Fibroblast of mammary gland (primary cell): Measurements from ENCODE around the gene TSSC4.

Experiments used
- DNase-seq: peaks from one replicate; pipeline ENCODE4 v3.0.0-alpha.2; 2010; ENCODE audit warnings: low read depth
- H3K4me3 ChIP-seq: 2 replicates; pipeline ENCODE4 v1.5.1; 2011; ENCODE audit warnings: low read depth, mild to moderate bottlenecking, low read length, moderate library complexity; ENCODE audit not compliant: control insufficient read depth
- TF ChIP-seq, protein P1 (sequence below): conservative IDR thresholded peaks from 2 replicates; pipeline ENCODE4 v1.5.1; 2011; ENCODE audit warnings: low read depth, low read length, inconsistent platforms; ENCODE audit not compliant: control insufficient read depth, insufficient read depth

TSSC4 gene

GRCh38 chr11:2445746-2446551, 45.4 kb downstream of the TSSC4 start:
- H3K4me3 ChIP-seq, result no peak overlapping the region
- DNase-seq, result no peak
- TF ChIP-seq, protein P1, sequence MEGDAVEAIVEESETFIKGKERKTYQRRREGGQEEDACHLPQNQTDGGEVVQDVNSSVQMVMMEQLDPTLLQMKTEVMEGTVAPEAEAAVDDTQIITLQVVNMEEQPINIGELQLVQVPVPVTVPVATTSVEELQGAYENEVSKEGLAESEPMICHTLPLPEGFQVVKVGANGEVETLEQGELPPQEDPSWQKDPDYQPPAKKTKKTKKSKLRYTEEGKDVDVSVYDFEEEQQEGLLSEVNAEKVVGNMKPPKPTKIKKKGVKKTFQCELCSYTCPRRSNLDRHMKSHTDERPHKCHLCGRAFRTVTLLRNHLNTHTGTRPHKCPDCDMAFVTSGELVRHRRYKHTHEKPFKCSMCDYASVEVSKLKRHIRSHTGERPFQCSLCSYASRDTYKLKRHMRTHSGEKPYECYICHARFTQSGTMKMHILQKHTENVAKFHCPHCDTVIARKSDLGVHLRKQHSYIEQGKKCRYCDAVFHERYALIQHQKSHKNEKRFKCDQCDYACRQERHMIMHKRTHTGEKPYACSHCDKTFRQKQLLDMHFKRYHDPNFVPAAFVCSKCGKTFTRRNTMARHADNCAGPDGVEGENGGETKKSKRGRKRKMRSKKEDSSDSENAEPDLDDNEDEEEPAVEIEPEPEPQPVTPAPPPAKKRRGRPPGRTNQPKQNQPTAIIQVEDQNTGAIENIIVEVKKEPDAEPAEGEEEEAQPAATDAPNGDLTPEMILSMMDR, result no peak

DNA sequence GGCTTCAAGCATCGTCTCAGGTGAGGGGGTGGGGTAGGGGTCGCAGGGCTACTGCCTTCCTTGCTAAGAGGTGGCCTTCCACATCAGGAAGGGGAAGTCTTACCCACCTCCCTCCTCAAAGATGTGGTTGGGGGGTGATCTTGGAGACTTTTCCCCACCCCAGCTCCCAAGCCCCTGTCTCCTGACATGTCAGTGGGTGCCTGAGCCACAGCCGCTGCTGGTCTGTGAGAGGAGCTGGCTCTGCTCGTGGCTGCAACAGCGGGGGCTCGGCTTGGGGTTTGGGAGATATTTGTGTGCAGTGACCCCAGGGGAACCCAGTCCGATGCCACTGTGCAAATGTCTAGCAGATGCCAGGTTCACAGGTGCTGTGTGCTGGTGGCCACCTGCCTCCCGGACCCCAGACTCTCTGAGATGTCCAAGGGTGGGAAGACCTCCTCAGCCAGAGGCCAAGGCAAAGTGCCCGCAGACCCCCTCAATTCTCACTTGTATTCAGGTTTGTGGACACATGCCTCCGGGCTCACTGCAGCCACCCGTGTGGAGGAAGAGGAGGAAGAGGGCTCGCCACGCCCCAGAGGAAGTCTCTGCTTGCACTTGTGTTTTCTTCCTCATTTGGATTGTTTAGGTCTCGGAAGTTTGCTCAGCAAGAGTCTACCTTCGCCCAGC, 46.2 kb downstream of the TSSC4 start:
- H3K4me3 ChIP-seq, result no peak overlapping the region
- TF ChIP-seq, protein P1, result no peak
- no peak for DNase-seq

DNA sequence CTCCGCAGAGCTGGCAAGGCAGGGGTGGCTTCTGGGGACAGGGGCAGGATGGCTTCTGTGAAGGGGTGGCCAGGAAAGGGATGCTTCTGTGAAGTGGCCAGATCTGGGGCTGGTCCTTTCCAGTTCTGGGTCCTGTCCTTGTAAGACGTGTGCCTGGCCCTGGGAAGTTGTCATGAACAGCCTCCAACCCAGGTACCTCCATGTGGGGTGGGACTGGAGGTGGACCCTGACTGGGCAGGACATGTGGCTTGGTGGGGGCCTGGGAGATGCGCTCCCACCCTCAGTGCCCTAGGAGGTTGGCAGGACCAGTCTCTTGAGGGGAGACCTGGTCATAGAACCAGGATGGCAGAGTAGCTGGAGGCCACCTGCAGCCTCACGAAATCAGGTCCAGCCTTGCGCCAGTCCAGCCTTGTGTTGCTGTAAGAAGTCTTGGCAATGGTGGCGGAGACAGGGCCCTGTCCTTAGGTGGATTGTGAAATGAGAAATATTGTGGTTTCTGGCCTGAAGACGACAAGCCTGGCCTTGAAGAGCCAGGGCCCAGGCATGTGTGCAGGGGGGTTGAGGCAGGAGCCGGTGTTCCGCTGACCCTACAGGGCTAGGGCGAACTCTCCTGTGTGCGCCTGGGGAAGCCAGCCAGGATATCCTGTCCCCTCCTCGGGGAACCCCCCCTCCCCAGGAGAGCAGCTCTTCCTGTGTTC, 46.9 kb downstream of the TSSC4 start:
- DNase-seq, result no peak
- no peak overlapping the region for H3K4me3 ChIP-seq
- TF ChIP-seq, protein P1, result no peak

DNA sequence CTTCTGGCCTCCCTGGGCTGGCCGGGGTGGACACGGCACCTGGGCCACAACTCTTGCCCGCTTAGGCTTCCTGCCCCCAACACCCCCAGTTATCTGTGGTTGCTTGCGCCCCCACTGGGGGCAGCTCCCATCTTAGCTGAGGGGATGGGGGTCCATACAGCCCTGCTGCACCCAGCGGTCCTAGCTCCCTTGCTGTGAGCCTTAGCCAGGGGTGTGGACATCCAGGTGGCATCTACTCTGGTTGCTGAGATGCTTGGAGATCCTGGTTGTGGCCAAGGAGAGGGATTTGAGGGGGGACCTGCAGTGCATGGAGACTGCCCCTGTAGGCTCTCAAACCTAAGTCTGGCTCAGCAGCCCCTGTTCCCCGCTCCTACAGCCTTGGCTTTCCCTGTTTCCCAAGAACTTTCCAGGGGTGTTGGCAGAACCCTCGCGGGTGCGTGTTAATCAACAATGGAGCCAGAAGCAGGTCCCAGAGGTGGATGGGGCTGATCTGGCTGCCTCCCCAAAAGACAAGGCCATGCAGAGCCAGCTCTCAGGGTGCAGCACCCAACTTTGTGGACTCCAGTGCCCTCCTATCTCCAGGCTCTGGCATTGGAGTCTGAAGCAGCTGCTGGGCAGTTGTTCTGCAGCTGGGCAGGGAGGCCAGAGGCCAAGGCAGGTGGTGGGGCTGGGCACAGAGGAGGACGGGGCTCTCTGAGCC, 47.6 kb downstream of the TSSC4 start:
- H3K4me3 ChIP-seq, result no peak overlapping the region
- TF ChIP-seq, protein P1, result no peak
- no peak for DNase-seq

DNA sequence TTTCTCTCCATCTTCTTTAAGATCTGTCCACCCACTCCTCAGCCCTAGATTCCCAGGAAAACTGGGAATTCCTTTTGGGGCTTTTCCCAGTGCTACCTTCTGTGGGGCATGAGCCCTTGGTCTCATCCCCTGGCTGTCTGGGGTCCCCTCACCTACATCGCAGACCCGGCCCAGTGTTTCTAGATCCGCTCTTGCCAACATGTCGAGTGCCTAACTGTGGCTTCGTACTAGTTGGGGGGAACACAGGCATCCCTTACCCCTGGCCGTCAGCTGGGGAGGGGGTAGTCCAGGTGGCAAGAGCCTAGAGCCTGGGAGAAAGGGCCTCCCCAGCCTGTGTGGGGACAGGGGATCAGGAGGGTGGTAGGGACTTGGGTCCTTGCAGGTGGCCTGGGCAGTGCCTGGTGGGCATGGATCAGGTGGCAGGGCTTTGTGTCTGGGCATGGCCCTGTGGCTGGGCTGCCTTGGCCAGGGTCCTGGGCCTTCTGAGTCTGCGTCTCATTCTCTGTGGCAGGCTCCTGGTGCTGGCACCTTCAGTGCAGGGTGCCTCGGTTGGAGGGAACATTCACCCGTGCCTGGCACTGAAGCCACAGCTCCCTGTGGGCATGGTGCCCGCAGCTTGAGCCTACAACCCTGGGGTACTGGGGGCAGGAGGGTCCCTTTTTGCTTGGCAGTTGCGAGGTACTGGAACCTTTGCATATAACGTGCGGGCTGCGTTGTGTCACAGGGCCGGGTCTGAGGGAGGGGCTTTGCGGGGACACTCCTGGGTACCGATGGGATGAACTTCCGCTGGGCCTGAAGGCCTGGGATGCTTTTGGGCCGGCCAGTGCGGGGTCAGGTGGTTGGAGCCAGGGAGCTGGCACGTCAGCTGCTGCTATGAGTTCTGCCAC, 48.4 kb downstream of the TSSC4 start:
- TF ChIP-seq, protein P1, result no peak
- no peak overlapping the region for H3K4me3 ChIP-seq
- no peak for DNase-seq
